ENCODE results near the gene SMG9. TPM values are rescaled to one million over a fixed set of nuclear protein-coding genes. Genes with fewer than 3 reads are reported as not detected.

SMG9 gene
- total RNA-seq, 4 donors from 2014 or later, result 13.7 to 22.8 (median 15.5) TPM

GRCh38 chr19:43735013-43735412 is 19.7 kb downstream of the SMG9 start:
- DNase-seq (ENCODE audit: low spot score), result no peak
- TF ChIP-seq CTCF (IDR thresholded peaks at IDR 0.05), result no peak
- no peak for ATAC-seq (ENCODE audit: low FRiP score)

- no peak for ATAC-seq (ENCODE audit: low FRiP score)
- TF ChIP-seq CTCF (IDR thresholded peaks at IDR 0.05), result no peak
- DNase-seq (ENCODE audit: low spot score), result no peak
Observed at GRCh38 chr19:43731846-43732245, 22.9 kb downstream of the SMG9 start.

GRCh38 chr19:43731346-43731745 is 23.4 kb downstream of the SMG9 start:
- ATAC-seq (ENCODE audit: low FRiP score) (no peak), DNase-seq (ENCODE audit: low spot score) (no peak)
- TF ChIP-seq CTCF (IDR thresholded peaks at IDR 0.05), result no peak

- DNase-seq (ENCODE audit: low spot score) (no peak), ATAC-seq (ENCODE audit: low FRiP score) (no peak)
- TF ChIP-seq CTCF (IDR thresholded peaks at IDR 0.05), result no peak
Observed at GRCh38 chr19:43729919-43730318, 24.8 kb downstream of the SMG9 start.

GRCh38 chr19:43727593-43727853 is 27.2 kb downstream of the SMG9 start:
- no peak for TF ChIP-seq CTCF (IDR thresholded peaks at IDR 0.05)
- DNase-seq (ENCODE audit: low spot score) (no peak), ATAC-seq (ENCODE audit: low FRiP score) (no peak)

- DNase-seq (ENCODE audit: low spot score) (no peak), ATAC-seq (ENCODE audit: low FRiP score) (no peak)
- no peak for TF ChIP-seq CTCF (IDR thresholded peaks at IDR 0.05)
Observed at GRCh38 chr19:43726736-43727592, 27.8 kb downstream of the SMG9 start.

GRCh38 chr19:43725468-43725867 is 29.3 kb downstream of the SMG9 start:
- no peak for DNase-seq (ENCODE audit: low spot score)
- TF ChIP-seq CTCF (IDR thresholded peaks at IDR 0.05), result no peak
- ATAC-seq (ENCODE audit: low FRiP score), result no peak

Data from omental fat pad (tissue), 4 donors.